Upper lobe of left lung (tissue), 4 donors: Measurements from ENCODE around the gene GAB2.

Experiments used
- CTCF ChIP-seq, 6 experiments: fragments of 450-650 bp in 4 of 6; fragments of 200-600 bp in 2 of 6; sonication (generic) in 2 of 6; IDR thresholded peaks; one replicate each; pipeline ENCODE4 v1.5.1; 2016 to 2019; ENCODE audit warnings: antibody characterized with exemption in 6 of 6
- EP300 ChIP-seq, 4 donors: sonication (generic); formaldehyde crosslinking; IDR thresholded peaks; one replicate each; pipeline ENCODE4 v1.5.1; 2017; ENCODE audit warnings: antibody characterized with exemption in 4 of 4, control low read depth in 2 of 4
- POLR2A ChIP-seq, 4 donors: fragments of 450-650 bp; IDR thresholded peaks; one replicate each; pipeline ENCODE4 v1.5.1; 2016 to 2017; ENCODE audit warnings: antibody characterized with exemption in 4 of 4, mild to moderate bottlenecking in 2 of 4
- POLR2AphosphoS5 ChIP-seq, 2 donors: sonication (generic); formaldehyde crosslinking; IDR thresholded peaks; one replicate each; pipeline ENCODE4 v1.5.1; 2017; ENCODE audit warnings: antibody characterized with exemption in 2 of 2

GRCh38 chr11:78226684-78227680 lies 190.6 kb downstream of the GAB2 start:
- TF ChIP-seq CTCF (IDR thresholded peaks at IDR 0.05): no peak
- TF ChIP-seq EP300 (IDR thresholded peaks at IDR 0.05): no peak
- TF ChIP-seq POLR2A (IDR thresholded peaks at IDR 0.05): no peak
- TF ChIP-seq POLR2AphosphoS5 (IDR thresholded peaks at IDR 0.05): no peak
